Heart left ventricle (tissue), 16 donors: ENCODE data around the gene JTB. TPM values are rescaled to one million over a fixed set of nuclear protein-coding genes. Genes with fewer than 3 reads are reported as not detected.

Experiments
- ATAC-seq, 4 donors: fragments of 200-7000 bp; cut with Tn5 transposase; one replicate each; pipeline ENCODE4 v1.9.1; 2020 to 2022; ENCODE audit warnings: moderate library complexity in 4 of 4, mild to moderate bottlenecking in 3 of 4, moderate number of reproducible peaks in 1 of 4
- DNase-seq, 5 donors: peaks; one replicate each; pipeline ENCODE4 v3.0.0-alpha.2; 2020
- H3K27ac ChIP-seq, 12 donors: fragments of 200-600 bp; sonication (generic) in 4 of 12; one replicate each; pipeline versions ENCODE4 v1.5.0 to v1.8.0; 2016 to 2022; ENCODE audit warnings: mild to moderate bottlenecking in 2 of 12
- H3K27me3 ChIP-seq, 9 donors: fragments of 200-600 bp; sonication (generic) in 2 of 9; one replicate each; pipeline versions ENCODE4 v1.5.1 to v1.8.0; 2016 to 2022; ENCODE audit warnings: mild to moderate bottlenecking in 3 of 9
- H3K36me3 ChIP-seq, 9 donors: fragments of 200-600 bp; sonication (generic) in 2 of 9; one replicate each; pipeline versions ENCODE4 v1.5.0 to v1.8.0; 2018 to 2022; ENCODE audit warnings: mild to moderate bottlenecking in 2 of 9
- H3K4me1 ChIP-seq, 12 donors: fragments of 200-600 bp; sonication (generic) in 4 of 12; one replicate each; pipeline versions ENCODE4 v1.5.0 to v1.8.0; 2016 to 2022; ENCODE audit warnings: mild to moderate bottlenecking in 3 of 12
- H3K4me3 ChIP-seq, 12 donors: fragments of 200-600 bp; sonication (generic) in 4 of 12; one replicate each; pipeline versions ENCODE4 v1.5.0 to v1.8.0; 2017 to 2022; ENCODE audit warnings: mild to moderate bottlenecking in 9 of 12, moderate library complexity in 4 of 12
- H3K9me3 ChIP-seq, 12 donors: fragments of 200-600 bp; sonication (generic) in 4 of 12; one replicate each; pipeline versions ENCODE4 v1.5.0 to v1.8.0; 2016 to 2022; ENCODE audit warnings: mild to moderate bottlenecking in 1 of 12
- CTCF ChIP-seq, 12 donors: fragments of 200-600 bp; sonication (generic) in 4 of 12; IDR thresholded peaks; one replicate each; pipeline versions ENCODE4 v1.5.0 to v1.8.0; 2018 to 2022; ENCODE audit warnings: antibody characterized with exemption in 12 of 12, mild to moderate bottlenecking in 5 of 12
- POLR2A ChIP-seq, 2 donors: fragments of 450-650 bp; IDR thresholded peaks; one replicate each; pipeline ENCODE4 v1.6.1; 2017; ENCODE audit warnings: antibody characterized with exemption in 2 of 2, mild to moderate bottlenecking in 2 of 2, moderate library complexity in 2 of 2
- WGBS, 4 donors: extraction: QIAGEN DNeasy Blood & Tissue Kit in 2 of 4; methylation state at CpG; one replicate each; pipeline versions ENCODE4 v1.1.5 to v1.1.7; 2013 to 2018; 5-methylcytosine and 5-hydroxymethylcytosine counted together
- intact Hi-C, 10 donors: fragments of 100-400 bp; cut with DNase I; formaldehyde crosslinking; loops; one replicate each; pipeline versions ENCODE4 v1.11.1 to v1.14.2; 2022
- polyA plus RNA-seq, 2 donors: library from polyadenylated mRNA; stranded (reverse); fragments of 200-250 nt; gene quantifications; one replicate each; pipeline ENCODE4 v1.2.3, GENCODE V29; 2013
- total RNA-seq, 9 donors: library from RNA; depleted of rRNA in 2 of 9; stranded (reverse); fragments of >200 nt in 2 of 9; fragmentation: NEBNext Ultra II Directional in 3 of 9; extraction: Animal tissue kit (Norgen Biotek cat#: 25700) in 3 of 9; gene quantifications; one replicate each; pipeline versions ENCODE4 v1.1.0 to v1.2.4, GENCODE V29; 2016 to 2023
- donor health status: ischemic (EF 13 %, LVEDD 7.1; RV severe dilation, severe dysfunction).
- donor health status: healthy with polysubstance abuse.
- donor health status: DM: no; HTN: yes; CAD: no.
- donor health status: DM: no; HTN: no; CAD: no.
- donor health status: ischemic (EF 25% LVEDD 6.9; RV normal size, moderate dysfunction).
- donor health status: ischemic (EF 25% LVEDD 5.7; RV mildly dilated, moderate dysfunction).
- donor health status: healthy.
- donor health status: DM: yes; HTN: yes; CAD: no.
- donor health status: ischemic (EF 35%, LVEDD 5.7; RV mildly dilated, moderate dysfunction).
- donor health status: nonischemic (EF 11% LVEDD 7.7; RV severe dilation, severe dysfunction).
- donor health status: DM: yes; HTN: yes; CAD: no.
- donor health status: PGD.
- donor health status: ischemic (EF 29% LVEDD 5.4; RV normal size, mild dysfunction).
- donor health status: nonischemic (EF 23%, LVEDD 6.1; RV moderate dilation, normal function).

JTB gene
- total and polyA plus RNA-seq, 11 donors: 55.0 to 222 (median 85.8) TPM

- DNase-seq: peak in 1 of 5 donors; percentile 57
- intact Hi-C loops: no loop called here
- Histone ChIP-seq H3K27ac (peak overlapping the region; percentile 87 to 99 (median 95)), H3K4me3 (peak overlapping the region; percentile 58 to 91 (median 74)), H3K9me3 (no peaks in the 10 kb centered on the region), H3K4me1 (peaks cover 6 to 81% (median 55%) of the 10 kb centered on the region in 12 donors), H3K36me3 (peaks cover 0 to 24% (median 13%) of the 10 kb centered on the region in 9 donors), H3K27me3 (no peaks in the 10 kb centered on the region)
- WGBS, 4 donors: 1 to 2% (median 1%) methylated on average over 21 to 22 of the region's 22 CpGs
- TF ChIP-seq POLR2A (IDR thresholded peaks at IDR 0.05) (no peak), CTCF (IDR thresholded peaks at IDR 0.05) (no peak)
- ATAC-seq: no peak
Measured at GRCh38 chr1:153963850-153964331, 13.6 kb downstream of the JTB start.

GRCh38 chr1:153963030-153963849 is 14.2 kb downstream of the JTB start, which contains the start of gene SLC39A1:
Gene SLC39A1, minus strand, starts transcription at chr1:153963537. Its CDS starts 822 bp downstream, at chr1:153962715.
- H3K36me3 ChIP-seq: peaks cover 0 to 24% (median 13%) of the 10 kb centered on the region in 9 donors
- WGBS, 4 donors: 0 to 1% (median 1%) methylated on average over 28 to 54 of the region's 54 CpGs
- peaks cover 6 to 77% (median 54%) of the 10 kb centered on the region in 12 donors for H3K4me1 ChIP-seq
- TF ChIP-seq POLR2A (IDR thresholded peaks at IDR 0.05) (peak in 1 of 2 donors; percentile 62), CTCF (IDR thresholded peaks at IDR 0.05) (peak in 1 of 12 donors; percentile 9)
- no peaks in the 10 kb centered on the region for H3K27me3 ChIP-seq
- intact Hi-C loops: no loop called here
- H3K4me3 ChIP-seq: peak within 1 kb of the TSS; percentile 58 to 91 (median 74)
- H3K9me3 ChIP-seq: no peaks in the 10 kb centered on the region
- ATAC-seq: peak; percentile 80 to 87 (median 84)
- peak within 1 kb of the TSS; percentile 87 to 99 (median 95) for H3K27ac ChIP-seq
- DNase-seq: peak; percentile 99

GRCh38 chr1:153962088-153963029 is 15.1 kb downstream of the JTB start:
- Histone ChIP-seq H3K36me3 (peaks cover 0 to 24% (median 13%) of the 10 kb centered on the region in 9 donors), H3K4me3 (peak overlapping the region; percentile 58 to 91 (median 74)), H3K27me3 (no peaks in the 10 kb centered on the region), H3K27ac (peak overlapping the region; percentile 87 to 99 (median 95)), H3K4me1 (peaks cover 6 to 81% (median 53%) of the 10 kb centered on the region in 12 donors), H3K9me3 (no peaks in the 10 kb centered on the region)
- WGBS, 4 donors: 32 to 47% (median 36%) methylated on average over 15 to 16 of the region's 16 CpGs
- DNase-seq (peak in 1 of 5 donors; percentile 57), ATAC-seq (peak in 2 of 4 donors; percentile 4 to 6)
- intact Hi-C loops: no loop called here
- TF ChIP-seq POLR2A (IDR thresholded peaks at IDR 0.05): no peak
- no peak for TF ChIP-seq CTCF (IDR thresholded peaks at IDR 0.05)
